Measurements from ENCODE around the gene PRKCB.
"Not testable (repeated sequence)": the region's sequence is repeated elsewhere in the genome, so short reads cannot be mapped to it uniquely, and the experiment has no call there.

PRKCB gene

GRCh38 chr16:23902748-23903414, 67.1 kb downstream of the PRKCB start:
- TF ChIP-seq JUND (IDR thresholded peaks at IDR 0.05; ENCODE audit: low read depth), result no peak
- in situ Hi-C loops (cut with HindIII; ENCODE audit: low pct_unique_long_range_greater_than_20kb, low sequenced_read_pairs), result no loop called here

GRCh38 chr16:23905027-23905426, 69.2 kb downstream of the PRKCB start:
- no peak for TF ChIP-seq JUND (IDR thresholded peaks at IDR 0.05; ENCODE audit: low read depth)
- peak; percentile 21 to 92 for DNase-seq (ENCODE audit: low read depth in 1 of 2, low spot score in 1 of 2)
- in situ Hi-C loops (cut with HindIII; ENCODE audit: low pct_unique_long_range_greater_than_20kb, low sequenced_read_pairs), result no loop called here

More at GRCh38 chr16:23902748-23903414, 67.1 kb downstream of the PRKCB start:
- DNase-seq (ENCODE audit: low read depth in 1 of 2, low spot score in 1 of 2), result peak in 1 of 2 experiments; percentile 7

- no peak for DNase-seq (ENCODE audit: low read depth in 1 of 2, low spot score in 1 of 2)
- in situ Hi-C loops (cut with HindIII; ENCODE audit: low pct_unique_long_range_greater_than_20kb, low sequenced_read_pairs), result no loop called here
- TF ChIP-seq JUND (IDR thresholded peaks at IDR 0.05; ENCODE audit: low read depth), result no peak
These were observed 71.7 kb downstream of the PRKCB start for GRCh38 chr16:23907457-23907902.

GRCh38 chr16:23907903-23908302, 72.1 kb downstream of the PRKCB start:
- no peak for DNase-seq (ENCODE audit: low read depth in 1 of 2, low spot score in 1 of 2)
- in situ Hi-C loops (cut with HindIII; ENCODE audit: low pct_unique_long_range_greater_than_20kb, low sequenced_read_pairs), result no loop called here
- no peak for TF ChIP-seq JUND (IDR thresholded peaks at IDR 0.05; ENCODE audit: low read depth)

- in situ Hi-C loops (cut with HindIII; ENCODE audit: low pct_unique_long_range_greater_than_20kb, low sequenced_read_pairs), result no loop called here
- TF ChIP-seq JUND (IDR thresholded peaks at IDR 0.05; ENCODE audit: low read depth), result no peak
- no peak for DNase-seq (ENCODE audit: low read depth in 1 of 2, low spot score in 1 of 2)
These were observed 73.0 kb downstream of the PRKCB start for GRCh38 chr16:23908790-23909189.

- TF ChIP-seq JUND (IDR thresholded peaks at IDR 0.05; ENCODE audit: low read depth), result no peak
- no peak for DNase-seq (ENCODE audit: low read depth in 1 of 2, low spot score in 1 of 2)
- in situ Hi-C loops (cut with HindIII; ENCODE audit: low pct_unique_long_range_greater_than_20kb, low sequenced_read_pairs), result no loop called here
These were observed 74.1 kb downstream of the PRKCB start for GRCh38 chr16:23909792-23910418.

GRCh38 chr16:23914946-23915530, 79.3 kb downstream of the PRKCB start:
- in situ Hi-C loops (cut with HindIII; ENCODE audit: low pct_unique_long_range_greater_than_20kb, low sequenced_read_pairs), result no loop called here
- no peak for DNase-seq (ENCODE audit: low read depth in 1 of 2, low spot score in 1 of 2)
- no peak for TF ChIP-seq JUND (IDR thresholded peaks at IDR 0.05; ENCODE audit: low read depth)

GRCh38 chr16:23916552-23916951, 80.8 kb downstream of the PRKCB start:
- in situ Hi-C loops (cut with HindIII; ENCODE audit: low pct_unique_long_range_greater_than_20kb, low sequenced_read_pairs); DNase-seq (ENCODE audit: low read depth in 1 of 2, low spot score in 1 of 2): not testable (repeated sequence)

- TF ChIP-seq JUND (IDR thresholded peaks at IDR 0.05; ENCODE audit: low read depth), result no peak
- DNase-seq (ENCODE audit: low read depth in 1 of 2, low spot score in 1 of 2), result no peak
- in situ Hi-C loops (cut with HindIII; ENCODE audit: low pct_unique_long_range_greater_than_20kb, low sequenced_read_pairs), result no loop called here
These were observed 81.8 kb downstream of the PRKCB start for GRCh38 chr16:23917621-23918020.

GRCh38 chr16:23920446-23920845, 84.7 kb downstream of the PRKCB start:
- no peak for DNase-seq (ENCODE audit: low read depth in 1 of 2, low spot score in 1 of 2)
- in situ Hi-C loops (cut with HindIII; ENCODE audit: low pct_unique_long_range_greater_than_20kb, low sequenced_read_pairs), result no loop called here
- no peak for TF ChIP-seq JUND (IDR thresholded peaks at IDR 0.05; ENCODE audit: low read depth)

- no peak for TF ChIP-seq JUND (IDR thresholded peaks at IDR 0.05; ENCODE audit: low read depth)
- in situ Hi-C loops (cut with HindIII; ENCODE audit: low pct_unique_long_range_greater_than_20kb, low sequenced_read_pairs), result no loop called here
- no peak for DNase-seq (ENCODE audit: low read depth in 1 of 2, low spot score in 1 of 2)
These were observed 85.1 kb downstream of the PRKCB start for GRCh38 chr16:23920899-23921298.

GRCh38 chr16:23922406-23922805, 86.6 kb downstream of the PRKCB start:
- no peak for DNase-seq (ENCODE audit: low read depth in 1 of 2, low spot score in 1 of 2)
- TF ChIP-seq JUND (IDR thresholded peaks at IDR 0.05; ENCODE audit: low read depth), result no peak
- in situ Hi-C loops (cut with HindIII; ENCODE audit: low pct_unique_long_range_greater_than_20kb, low sequenced_read_pairs), result no loop called here

- TF ChIP-seq JUND (IDR thresholded peaks at IDR 0.05; ENCODE audit: low read depth), result no peak
- in situ Hi-C loops (cut with HindIII; ENCODE audit: low pct_unique_long_range_greater_than_20kb, low sequenced_read_pairs), result no loop called here
- DNase-seq (ENCODE audit: low read depth in 1 of 2, low spot score in 1 of 2), result no peak
These were observed 88.3 kb downstream of the PRKCB start for GRCh38 chr16:23924128-23924527.

Data from T47D (cell line).